Lower lobe of right lung (tissue), 2 donors: ENCODE data around the gene NYAP1. TPM values are rescaled to one million over a fixed set of nuclear protein-coding genes. Genes with fewer than 3 reads are reported as not detected.
"Not testable (repeated sequence)": the region's sequence is repeated elsewhere in the genome, so short reads cannot be mapped to it uniquely, and the experiment has no call there.

ENCODE experiments used
- ATAC-seq, 2 donors: fragments of 200-7000 bp; cut with Tn5 transposase; one replicate each; pipeline ENCODE4 v1.9.1; 2020 to 2022; ENCODE audit warnings: mild to moderate bottlenecking in 2 of 2, moderate library complexity in 2 of 2
- DNase-seq: peaks from one replicate; pipeline ENCODE4 v3.0.0-alpha.2; 2020
- H3K27ac ChIP-seq: fragments of 200-600 bp; one replicate; pipeline ENCODE4 v1.8.0; 2022
- H3K27me3 ChIP-seq: fragments of 200-600 bp; one replicate; pipeline ENCODE4 v1.8.0; 2022; ENCODE audit warnings: low read depth
- H3K36me3 ChIP-seq: fragments of 200-600 bp; one replicate; pipeline ENCODE4 v1.8.0; 2022; ENCODE audit warnings: mild to moderate bottlenecking
- H3K4me1 ChIP-seq: fragments of 200-600 bp; one replicate; pipeline ENCODE4 v1.8.0; 2022
- H3K4me3 ChIP-seq: fragments of 200-600 bp; one replicate; pipeline ENCODE4 v1.8.0; 2022; ENCODE audit warnings: mild to moderate bottlenecking
- H3K9me3 ChIP-seq: fragments of 200-600 bp; one replicate; pipeline ENCODE4 v1.8.0; 2022
- intact Hi-C: fragments of 100-400 bp; cut with DNase I; formaldehyde crosslinking; loops from one replicate; pipeline ENCODE4 v1.11.0; 2022
- total RNA-seq: library from RNA; stranded (reverse); fragmentation: NEBNext Ultra II Directional; extraction: Animal tissue kit (Norgen Biotek cat#: 25700); gene quantifications from one replicate; pipeline ENCODE4 v1.2.1, GENCODE V29; 2021
- TF ChIP-seq, protein P1 (sequence below): fragments of 200-600 bp; IDR thresholded peaks from one replicate; pipeline ENCODE4 v1.8.0; 2022; ENCODE audit warnings: antibody characterized with exemption, mild to moderate bottlenecking
- donor health status: DM: no; HTN: yes; CAD: no; lungs with severe emphysema.

Gene NYAP1
- total RNA-seq, 1 donor from 2014 or later, result 1.1 TPM

GRCh38 chr7:100532165-100533022 is 48.7 kb downstream of the NYAP1 start:
- H3K4me3 ChIP-seq, result no peak overlapping the region
- H3K27ac ChIP-seq, result no peak overlapping the region
- TF ChIP-seq, protein P1, sequence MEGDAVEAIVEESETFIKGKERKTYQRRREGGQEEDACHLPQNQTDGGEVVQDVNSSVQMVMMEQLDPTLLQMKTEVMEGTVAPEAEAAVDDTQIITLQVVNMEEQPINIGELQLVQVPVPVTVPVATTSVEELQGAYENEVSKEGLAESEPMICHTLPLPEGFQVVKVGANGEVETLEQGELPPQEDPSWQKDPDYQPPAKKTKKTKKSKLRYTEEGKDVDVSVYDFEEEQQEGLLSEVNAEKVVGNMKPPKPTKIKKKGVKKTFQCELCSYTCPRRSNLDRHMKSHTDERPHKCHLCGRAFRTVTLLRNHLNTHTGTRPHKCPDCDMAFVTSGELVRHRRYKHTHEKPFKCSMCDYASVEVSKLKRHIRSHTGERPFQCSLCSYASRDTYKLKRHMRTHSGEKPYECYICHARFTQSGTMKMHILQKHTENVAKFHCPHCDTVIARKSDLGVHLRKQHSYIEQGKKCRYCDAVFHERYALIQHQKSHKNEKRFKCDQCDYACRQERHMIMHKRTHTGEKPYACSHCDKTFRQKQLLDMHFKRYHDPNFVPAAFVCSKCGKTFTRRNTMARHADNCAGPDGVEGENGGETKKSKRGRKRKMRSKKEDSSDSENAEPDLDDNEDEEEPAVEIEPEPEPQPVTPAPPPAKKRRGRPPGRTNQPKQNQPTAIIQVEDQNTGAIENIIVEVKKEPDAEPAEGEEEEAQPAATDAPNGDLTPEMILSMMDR, result no peak
- H3K9me3 ChIP-seq, result no peaks in the 10 kb centered on the region
- DNase-seq, result no peak
- no peaks in the 10 kb centered on the region for H3K36me3 ChIP-seq
- ATAC-seq, result no peak
- H3K27me3 ChIP-seq, result no peaks in the 10 kb centered on the region
- intact Hi-C loops, result no loop called here
- no peaks in the 10 kb centered on the region for H3K4me1 ChIP-seq

- H3K27ac ChIP-seq, H3K9me3 ChIP-seq, H3K36me3 ChIP-seq, H3K4me3 ChIP-seq, DNase-seq, intact Hi-C loops, ATAC-seq, H3K27me3 ChIP-seq: not testable (repeated sequence)
- H3K4me1 ChIP-seq, result peaks cover 13% of the 10 kb centered on the region
These were observed 52.3 kb downstream of the NYAP1 start for GRCh38 chr7:100535982-100536381.

DNA sequence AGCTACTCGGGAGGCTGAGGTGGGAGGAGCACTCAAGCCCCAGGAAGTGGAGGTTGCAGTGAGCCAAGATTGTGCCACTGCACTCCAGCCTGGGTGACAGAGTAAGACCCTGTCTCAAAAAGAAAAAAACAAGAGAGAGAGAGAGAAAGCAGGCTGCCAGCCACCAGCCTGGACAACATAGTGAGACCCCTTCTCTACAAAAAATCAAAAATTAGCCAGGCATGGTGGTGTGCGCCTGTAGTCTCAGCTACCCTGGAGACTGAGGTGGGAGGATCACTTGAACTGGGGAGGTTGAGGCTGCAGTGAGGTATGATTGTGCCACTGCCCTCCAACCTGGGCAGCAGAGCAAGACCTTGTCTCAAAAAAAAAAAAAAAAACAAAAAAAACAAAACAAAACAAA is 53.0 kb downstream of the NYAP1 start:
- DNase-seq, H3K27me3 ChIP-seq, H3K9me3 ChIP-seq, ATAC-seq, H3K36me3 ChIP-seq, H3K27ac ChIP-seq, intact Hi-C loops, H3K4me3 ChIP-seq: not testable (repeated sequence)
- peaks cover 13% of the 10 kb centered on the region for H3K4me1 ChIP-seq

DNA sequence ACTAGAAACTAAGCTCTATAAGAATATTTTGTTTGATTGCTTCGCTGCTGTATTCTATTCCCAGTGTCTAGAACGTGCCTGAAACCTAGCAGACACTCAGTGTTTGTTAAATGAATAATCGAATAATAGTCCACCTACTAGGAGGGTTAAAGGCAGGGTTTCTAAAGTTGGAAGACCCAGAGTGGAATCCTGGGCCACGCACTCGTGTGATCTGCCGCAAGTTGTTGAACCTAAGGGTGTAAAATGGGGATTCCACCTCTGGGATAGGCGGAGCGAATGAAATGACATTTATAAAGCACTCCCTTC is 54.6 kb downstream of the NYAP1 start:
- peak overlapping the region; percentile 59 for H3K27ac ChIP-seq
- TF ChIP-seq, protein P1, result no peak
- peaks cover 13% of the 10 kb centered on the region for H3K4me1 ChIP-seq
- ATAC-seq, result no peak
- no peaks in the 10 kb centered on the region for H3K9me3 ChIP-seq
- DNase-seq, result no peak
- H3K4me3 ChIP-seq, result peak overlapping the region; percentile 34
- no peaks in the 10 kb centered on the region for H3K36me3 ChIP-seq
- intact Hi-C loops, result no loop called here
- no peaks in the 10 kb centered on the region for H3K27me3 ChIP-seq

DNA sequence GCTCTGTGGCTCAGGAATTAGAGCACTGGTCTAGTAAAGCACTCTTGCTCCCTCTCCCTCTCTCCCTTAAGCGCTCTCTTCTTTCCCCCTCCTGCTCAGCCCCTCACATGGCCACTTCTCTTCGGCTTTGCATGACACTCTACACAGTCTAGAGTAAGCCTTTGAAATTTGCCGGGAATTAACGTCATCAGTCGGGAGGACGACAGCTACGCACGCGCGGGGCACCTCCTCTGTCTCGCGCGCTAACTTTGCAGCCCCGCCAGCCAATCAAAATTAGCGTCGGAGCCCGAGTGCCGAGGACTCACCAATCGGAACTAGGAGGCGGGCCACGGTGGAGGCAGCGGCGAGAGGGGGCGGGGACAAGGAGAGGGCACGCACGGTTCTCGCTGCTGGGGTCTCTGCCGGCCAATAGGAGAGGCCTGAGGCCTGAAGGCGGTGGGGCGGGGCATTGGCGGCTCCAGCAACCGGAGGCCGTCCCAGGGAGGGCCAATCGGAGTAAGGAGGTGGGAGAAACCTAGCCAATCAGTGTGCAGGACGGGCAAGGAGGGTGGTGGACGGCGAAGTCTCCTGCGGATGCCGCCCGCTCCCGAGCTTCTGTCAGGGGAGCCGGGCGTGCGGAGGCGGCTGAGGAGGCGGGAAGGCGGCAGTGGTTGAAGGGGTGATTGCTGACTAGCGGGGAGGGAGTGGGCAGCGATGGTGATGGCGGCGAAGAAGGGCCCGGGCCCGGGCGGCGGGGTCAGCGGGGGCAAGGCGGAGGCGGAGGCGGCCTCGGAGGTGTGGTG is 55.1 kb downstream of the NYAP1 start, which contains the start of gene AGFG2:
TSS of gene AGFG2 (plus strand) at position 550 of the 782 bp plus-strand sequence. CDS start at position 694, 144 bp downstream.
- H3K4me3 ChIP-seq, result peak within 1 kb of the TSS; percentile 87
- no peaks in the 10 kb centered on the region for H3K9me3 ChIP-seq
- H3K27ac ChIP-seq, result peak within 1 kb of the TSS; percentile 77
- intact Hi-C loops, result no loop called here
- no peaks in the 10 kb centered on the region for H3K36me3 ChIP-seq
- TF ChIP-seq, protein P1, result no peak
- no peaks in the 10 kb centered on the region for H3K27me3 ChIP-seq
- peaks cover 17% of the 10 kb centered on the region for H3K4me1 ChIP-seq
- peak; percentile 99 to 100 for ATAC-seq
- DNase-seq, result peak; percentile 100

DNA sequence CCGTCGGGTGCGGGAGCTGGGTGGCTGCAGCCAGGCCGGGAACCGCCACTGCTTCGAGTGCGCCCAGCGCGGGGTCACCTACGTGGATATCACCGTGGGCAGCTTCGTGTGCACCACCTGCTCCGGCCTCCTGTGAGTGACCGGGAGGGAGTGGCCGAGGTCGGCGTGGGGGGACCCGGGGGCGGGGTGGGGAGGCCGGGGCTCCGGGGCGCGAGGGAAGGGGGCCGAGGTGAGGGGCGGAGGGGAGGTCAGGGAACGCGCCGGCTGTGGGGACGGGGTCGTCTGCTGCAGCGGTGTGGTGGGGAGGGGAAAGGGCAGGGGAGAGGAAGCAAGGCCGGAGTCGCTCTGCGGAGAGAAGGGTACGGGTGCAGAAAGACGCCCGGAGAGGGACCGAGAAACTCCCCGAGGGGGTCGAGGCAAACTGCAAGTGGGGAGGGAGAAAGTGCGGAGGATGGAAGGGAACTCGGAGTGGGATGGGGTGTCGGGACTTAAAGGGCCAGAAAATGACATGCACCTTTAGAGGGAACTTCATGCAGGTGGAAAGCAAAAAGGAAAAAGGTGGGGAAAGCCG is 55.8 kb downstream of the NYAP1 start:
- Histone ChIP-seq H3K27ac (peak overlapping the region; percentile 77), H3K9me3 (no peaks in the 10 kb centered on the region), H3K27me3 (no peaks in the 10 kb centered on the region), H3K4me3 (peak overlapping the region; percentile 87), H3K36me3 (no peaks in the 10 kb centered on the region), H3K4me1 (peaks cover 24% of the 10 kb centered on the region)
- TF ChIP-seq, protein P1, result no peak
- intact Hi-C loops, result no loop called here
- DNase-seq (no peak), ATAC-seq (peak in 1 of 2 donors; percentile 1)
